ENCODE measurements around the gene BICRAL. TPM values are rescaled to one million over a fixed set of nuclear protein-coding genes. Genes with fewer than 3 reads are reported as not detected.

The BICRAL gene
- total and polyA plus RNA-seq, 9 of the 15 experiments (the other 6 are each of a cell fraction or from before 2014, with no cell fraction given): 1.2 to 11.9 (median 5.6) TPM

GRCh38 chr6:42890311-42891198 is 108.7 kb downstream of the BICRAL start (continued):
- TF ChIP-seq PCBP2 (IDR thresholded peaks at IDR 0.05; ENCODE audit: low read depth, low read length, poor library complexity, severe bottlenecking) (no peak), ZFX (CRISPR knock-in tag; IDR thresholded peaks at IDR 0.05) (no peak), MYNN (IDR thresholded peaks at IDR 0.05) (peak; percentile 56; the same call in 1 of the 2 replicates), MYNN (CRISPR knock-in tag; IDR thresholded peaks at IDR 0.05) (no peak), ZBTB33 (CRISPR knock-in tag; IDR thresholded peaks at IDR 0.05) (peak; percentile 95), NKRF (IDR thresholded peaks at IDR 0.05; ENCODE audit: borderline replicate concordance) (no peak), POLR2B (IDR thresholded peaks at IDR 0.05; ENCODE audit: low read depth, partially characterized antibody) (peak; percentile 66), U2AF2 (optimal IDR thresholded peaks at IDR 0.05; ENCODE audit: low read depth, low read length) (no peak), ARHGAP35 (IDR thresholded peaks at IDR 0.05; ENCODE audit: partially characterized antibody) (no peak), RBM22 (IDR thresholded peaks at IDR 0.05; ENCODE audit: low read depth, low read length, poor library complexity, severe bottlenecking) (peak; percentile 91), MAX (CRISPR knock-in tag; IDR thresholded peaks at IDR 0.05) (no peak), CEBPZ (IDR thresholded peaks at IDR 0.05; ENCODE audit: borderline replicate concordance, low read depth, low read length) (no peak), THRB (CRISPR knock-in tag; conservative IDR thresholded peaks at IDR 0.05) (0 out of 2 replicates have a peak, but pooled peaks have one; percentile 54), SRSF9 (IDR thresholded peaks at IDR 0.05; ENCODE audit: borderline replicate concordance, low read depth, low read length) (no peak)

All from K562 (cell line).